GM19240 (cell line): ENCODE measurements around the gene LGALS4.
"Not testable (repeated sequence)": the region's sequence is repeated elsewhere in the genome, so short reads cannot be mapped to it uniquely, and the experiment has no call there.

Source experiments
- DNase-seq: peaks from one replicate; pipeline ENCODE4 v3.0.0; 2011; ENCODE audit warnings: low spot score; ENCODE audit not compliant: insufficient read length

Gene LGALS4

GRCh38 chr19:38821230-38821825 is 8.6 kb upstream of the LGALS4 start:
- not testable (repeated sequence) for DNase-seq

GRCh38 chr19:38819231-38819920 is 6.6 kb upstream of the LGALS4 start:
- DNase-seq: no peak

- no peak for DNase-seq
Observed at GRCh38 chr19:38817081-38817480, 4.3 kb upstream of the LGALS4 start.

GRCh38 chr19:38816131-38816750 is 3.5 kb upstream of the LGALS4 start:
- no peak for DNase-seq

GRCh38 chr19:38815059-38816001 is 2.6 kb upstream of the LGALS4 start:
- no peak for DNase-seq

GRCh38 chr19:38813932-38814331 is 1.2 kb upstream of the LGALS4 start:
- not testable (repeated sequence) for DNase-seq

GRCh38 chr19:38813323-38813722 is 578 bp upstream of the LGALS4 start:
- DNase-seq: no peak

GRCh38 chr19:38812009-38812840 is 520 bp downstream of the LGALS4 start:
- DNase-seq: no peak

GRCh38 chr19:38809592-38810252 is 3.0 kb downstream of the LGALS4 start:
- DNase-seq: no peak

- DNase-seq: no peak
Observed at GRCh38 chr19:38808741-38809140, 4.0 kb downstream of the LGALS4 start.

GRCh38 chr19:38807374-38808098 is 5.2 kb downstream of the LGALS4 start:
- not testable (repeated sequence) for DNase-seq

- DNase-seq: no peak
Observed at GRCh38 chr19:38806371-38806770, 6.4 kb downstream of the LGALS4 start.

GRCh38 chr19:38805180-38805579 is 7.6 kb downstream of the LGALS4 start:
- no peak for DNase-seq

- DNase-seq: no peak
Observed at GRCh38 chr19:38803543-38803942, 9.2 kb downstream of the LGALS4 start.

- no peak for DNase-seq
Observed at GRCh38 chr19:38801359-38802095, 11.2 kb downstream of the LGALS4 start.

- no peak for DNase-seq
Observed at GRCh38 chr19:38800577-38801347, 12.0 kb downstream of the LGALS4 start.

GRCh38 chr19:38799104-38799503 is 13.6 kb downstream of the LGALS4 start:
- DNase-seq: no peak

GRCh38 chr19:38797781-38798180 is 15.0 kb downstream of the LGALS4 start:
- DNase-seq: not testable (repeated sequence)
